Bone marrow (tissue), 2 donors: Measurements from ENCODE around the gene REXO5.
A peak's percentile ranks its signal among the peaks of the same experiment; 100 is the strongest.

Experiments
- DNase-seq, 2 donors: peaks; one replicate each; lab custom pipeline; 2025; lab: John Stamatoyannopoulos, UW

REXO5 gene

DNA sequence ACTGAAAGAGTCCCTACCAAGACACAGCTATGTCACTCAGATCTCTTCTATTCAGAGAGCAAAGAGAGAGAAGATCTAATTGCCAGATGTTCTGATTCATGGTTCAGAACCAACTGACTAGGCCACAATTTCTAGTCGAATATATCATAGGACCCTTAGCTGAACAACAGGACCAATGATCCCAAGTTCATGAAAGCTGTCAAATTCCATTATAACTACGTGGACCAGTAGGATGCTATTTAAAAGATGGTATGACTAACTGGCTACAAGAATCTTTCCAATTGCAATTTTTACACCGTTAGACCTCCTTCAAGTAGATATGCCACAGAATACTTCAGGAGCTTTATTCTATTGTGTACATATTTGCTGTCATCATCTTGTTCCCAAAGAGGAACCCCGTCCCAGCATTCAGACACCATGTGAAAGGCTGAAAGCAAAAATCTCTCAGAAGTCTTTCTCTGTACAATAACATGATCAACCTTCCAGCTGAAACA, 67.8 kb downstream of the REXO5 start:
- no peak for DNase-seq

DNA sequence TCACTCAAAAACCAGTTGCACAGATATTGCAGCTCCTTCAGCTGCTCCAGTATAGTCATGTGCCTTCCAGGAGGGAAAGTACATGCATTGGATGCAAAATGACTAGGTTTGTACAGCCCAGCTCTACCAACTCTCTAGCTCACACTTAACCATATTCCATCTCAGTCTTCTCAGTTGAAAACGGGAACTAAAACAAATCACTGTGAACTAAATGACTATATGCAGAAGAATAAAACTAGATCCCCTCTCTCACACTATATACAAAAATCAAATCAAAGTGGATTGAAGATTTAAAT, 69.0 kb downstream of the REXO5 start:
- no peak for DNase-seq

DNA sequence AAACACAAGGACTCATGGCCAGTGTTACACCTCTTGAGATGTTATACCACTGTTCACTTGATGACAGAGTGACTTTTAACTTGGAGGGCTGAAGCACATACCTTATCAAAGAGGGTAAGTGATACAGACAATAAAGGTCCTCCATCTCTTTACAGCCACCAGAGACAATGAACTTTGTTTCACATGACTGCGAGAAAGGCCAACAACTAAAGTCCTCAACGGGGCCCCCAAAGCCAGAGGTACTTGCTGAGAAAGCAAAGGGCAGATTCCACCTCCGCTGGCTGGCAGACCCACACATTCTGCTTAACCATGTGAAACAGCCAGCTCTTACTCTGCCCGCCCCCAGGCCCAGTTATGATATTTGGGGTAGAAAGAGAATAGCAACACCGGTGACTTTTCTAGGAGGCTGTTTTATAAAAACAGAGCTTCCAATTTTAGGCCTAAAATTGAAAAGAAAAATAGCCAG, 72.4 kb downstream of the REXO5 start:
- no peak for DNase-seq

DNA sequence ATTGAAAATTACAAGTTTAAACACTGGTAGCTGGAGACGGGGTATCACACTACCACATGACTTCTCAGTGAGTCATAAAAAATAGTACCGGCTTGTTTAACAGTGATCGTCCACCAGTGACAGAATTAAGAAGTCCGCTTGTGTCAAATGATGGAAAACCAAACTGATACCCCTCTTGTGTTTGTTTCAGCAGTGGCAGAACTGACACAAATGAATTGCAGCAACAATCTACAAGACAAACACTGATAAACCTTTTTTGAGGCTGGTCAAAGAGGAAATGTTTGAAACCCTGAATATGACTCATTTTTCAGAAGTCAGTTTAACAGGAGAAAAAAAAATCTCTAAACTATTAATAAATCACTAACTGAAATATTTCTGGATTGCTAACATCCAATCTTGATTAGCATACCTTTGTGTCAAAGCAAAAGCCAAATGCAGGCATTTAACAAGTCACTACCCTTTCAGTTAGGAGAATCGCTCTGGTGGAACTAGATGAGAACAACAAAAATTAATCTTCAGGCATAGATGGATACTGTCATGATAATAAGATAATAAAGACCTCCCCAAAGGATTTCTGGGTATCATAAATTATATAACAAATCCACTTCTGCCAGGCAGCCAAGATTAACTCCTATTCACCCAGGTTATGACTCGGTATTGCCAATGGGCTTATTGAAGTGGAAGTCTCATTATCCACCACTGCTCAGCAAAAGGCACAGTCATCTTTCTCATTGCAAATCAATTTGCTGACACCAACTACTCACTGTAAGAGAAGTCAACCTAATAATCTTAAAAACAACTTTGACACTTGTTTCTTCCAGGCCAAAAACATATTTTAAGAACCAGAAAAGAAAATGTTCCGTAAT, 73.1 kb downstream of the REXO5 start:
- DNase-seq = no peak

DNA sequence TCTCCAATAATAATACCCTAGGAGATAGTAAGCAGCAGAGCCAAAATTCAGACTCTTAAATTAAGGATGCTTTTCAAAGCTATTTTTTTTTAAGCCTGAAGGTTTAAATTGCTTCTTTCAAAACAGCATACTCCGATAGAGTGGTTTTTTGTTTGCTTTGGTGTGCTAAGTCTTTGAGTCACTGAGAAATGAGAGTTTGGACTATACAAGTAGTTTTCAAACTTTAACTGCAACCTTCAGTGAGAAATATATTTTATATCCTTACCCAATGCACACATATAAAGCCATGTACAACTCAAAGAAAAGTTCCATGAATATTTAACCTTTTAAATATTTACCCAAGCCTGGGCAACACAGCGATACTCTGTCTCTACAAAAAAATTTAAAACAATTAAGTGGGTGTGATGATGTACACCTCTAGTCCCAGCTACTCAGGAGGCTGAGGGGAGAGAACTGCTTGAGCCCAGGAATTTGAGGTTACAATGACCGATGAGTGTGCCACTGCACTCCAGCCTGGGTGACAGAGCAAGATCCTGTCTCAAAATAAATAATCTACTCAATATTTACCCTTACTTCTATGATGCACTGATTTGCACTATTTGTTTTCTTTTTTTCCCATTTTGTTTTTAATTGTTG, 74.7 kb downstream of the REXO5 start:
- no peak for DNase-seq

DNA sequence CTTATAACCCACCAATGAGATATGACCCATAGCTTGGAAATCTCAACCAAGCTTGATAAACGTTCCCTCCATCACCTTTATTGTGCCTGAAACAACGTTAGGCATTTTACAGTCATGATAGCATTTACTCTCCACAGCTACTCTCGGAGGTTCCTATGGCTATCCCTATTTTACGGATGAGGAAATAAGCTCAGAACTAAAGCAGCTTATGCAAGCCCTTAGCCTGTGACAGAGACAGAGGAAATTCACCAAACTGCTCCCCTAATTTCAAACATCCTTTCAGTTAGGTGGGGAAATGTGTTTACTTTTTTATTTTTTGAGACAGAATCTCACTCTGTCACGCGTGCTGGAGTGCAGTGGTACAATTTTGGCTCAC, 75.2 kb downstream of the REXO5 start:
- no peak for DNase-seq

DNA sequence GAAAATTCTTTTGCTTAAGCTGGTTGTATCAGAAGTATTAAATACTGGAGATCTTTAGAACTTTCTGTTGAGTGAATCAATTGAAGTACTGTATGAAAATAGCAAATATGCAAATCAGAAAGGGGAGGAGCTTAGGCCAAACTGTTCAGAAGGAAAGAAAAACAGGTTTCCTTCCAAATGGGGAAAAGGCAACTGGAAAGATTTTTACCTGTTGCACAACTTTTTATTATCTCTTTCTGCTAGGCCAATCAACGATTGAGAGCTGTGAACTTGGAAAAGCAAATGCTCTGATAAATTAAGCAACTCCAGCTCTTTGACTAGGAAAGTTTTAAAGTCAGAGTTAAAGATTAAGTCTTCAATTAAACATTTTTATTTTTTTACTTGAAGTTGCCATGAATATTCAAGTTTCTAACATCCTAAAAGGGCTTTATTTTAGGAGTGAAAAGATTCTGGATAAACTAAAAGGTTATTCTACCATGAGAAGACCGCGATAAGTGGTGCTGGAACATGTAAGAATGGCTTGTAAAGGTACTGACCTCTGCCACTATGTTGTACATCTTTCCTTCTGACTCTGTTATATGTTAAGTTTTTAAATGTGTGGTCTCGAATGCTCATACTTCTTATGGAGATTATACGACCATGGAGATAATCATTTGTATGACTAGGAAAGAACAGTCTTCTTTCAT, 77.4 kb downstream of the REXO5 start:
- DNase-seq = no peak

DNA sequence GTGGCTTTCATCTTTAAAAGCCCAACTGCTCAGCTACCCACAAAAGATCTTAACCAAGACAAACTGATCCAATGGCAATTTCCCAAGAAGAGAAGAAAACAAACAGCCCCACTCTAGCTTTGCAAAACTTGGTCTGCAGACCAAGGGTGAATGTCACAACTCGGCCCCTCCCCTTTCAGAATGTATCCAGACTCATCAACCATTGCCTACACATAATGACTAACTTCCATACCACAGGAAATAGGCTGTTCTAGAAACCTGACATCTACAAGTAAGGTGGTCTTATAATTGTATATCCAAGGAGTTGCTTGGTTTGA, 77.9 kb downstream of the REXO5 start:
- peak in 1 of 2 donors; percentile 16 for DNase-seq

DNA sequence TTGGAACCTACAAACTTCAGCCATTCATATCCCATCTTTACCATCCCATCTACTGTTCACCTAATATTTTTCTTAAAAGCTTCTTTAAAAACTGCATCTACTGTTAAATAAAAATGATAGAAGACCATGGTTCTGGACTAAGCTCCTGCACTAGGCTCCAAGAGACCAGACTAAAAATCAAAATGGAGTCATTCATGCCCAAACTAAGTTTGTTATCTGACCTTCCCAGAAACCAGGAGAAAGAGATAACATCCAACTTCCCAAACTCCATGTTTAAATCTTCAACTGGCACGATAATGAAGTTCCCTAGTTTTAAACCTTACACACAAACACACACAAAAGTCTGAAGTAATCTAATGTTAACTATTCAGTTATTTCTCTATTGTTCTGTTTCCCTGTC, 80.0 kb downstream of the REXO5 start:
- no peak for DNase-seq

DNA sequence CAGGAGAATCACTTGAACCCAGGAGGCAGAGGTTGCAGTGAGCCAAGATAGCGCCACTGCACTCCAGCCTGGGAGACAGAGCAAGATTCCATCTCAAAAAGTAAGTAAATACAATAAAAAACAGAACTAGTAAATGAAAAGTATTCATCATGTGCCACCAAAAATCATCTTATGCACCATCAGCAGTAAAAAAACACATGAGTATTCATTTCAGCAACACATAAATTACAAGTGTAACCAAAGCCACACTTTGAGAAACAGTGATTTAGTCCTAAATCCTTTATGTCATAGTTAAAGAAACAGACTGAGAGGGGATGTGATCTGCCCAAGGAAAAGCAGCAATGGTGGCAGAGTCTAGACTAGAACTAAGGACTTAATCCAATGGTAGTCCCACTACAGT, 80.9 kb downstream of the REXO5 start:
- DNase-seq = no peak

DNA sequence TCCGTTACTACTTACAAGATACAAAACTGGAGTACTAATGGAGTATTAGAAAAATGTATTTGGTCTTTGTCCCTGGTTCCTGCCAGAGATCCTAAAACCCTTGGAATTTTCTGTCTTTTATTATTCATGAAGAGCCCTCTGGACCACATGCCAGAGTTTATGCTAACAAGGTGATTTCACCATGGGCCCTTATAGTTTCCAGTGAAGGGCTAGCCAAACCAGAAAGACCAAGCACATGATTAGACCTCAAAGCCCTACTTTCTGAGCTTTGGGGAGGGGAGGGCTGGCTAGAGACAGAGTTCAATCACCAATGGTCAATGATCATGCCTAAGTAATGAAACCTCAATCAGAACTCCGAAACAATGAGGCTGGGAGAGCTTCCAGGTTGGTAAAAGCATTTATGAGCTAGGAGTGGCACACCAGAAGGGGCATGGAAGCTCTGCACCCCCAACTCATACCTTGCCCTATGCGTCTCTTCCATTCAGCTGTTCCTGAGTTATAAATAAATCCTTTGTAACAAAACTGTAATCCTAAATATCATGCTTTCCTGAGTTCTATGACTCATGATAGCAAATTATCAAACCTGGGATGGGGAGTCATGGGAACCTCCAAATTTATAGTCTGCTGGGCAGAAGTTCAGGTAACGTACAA, 83.4 kb downstream of the REXO5 start:
- DNase-seq = no peak

DNA sequence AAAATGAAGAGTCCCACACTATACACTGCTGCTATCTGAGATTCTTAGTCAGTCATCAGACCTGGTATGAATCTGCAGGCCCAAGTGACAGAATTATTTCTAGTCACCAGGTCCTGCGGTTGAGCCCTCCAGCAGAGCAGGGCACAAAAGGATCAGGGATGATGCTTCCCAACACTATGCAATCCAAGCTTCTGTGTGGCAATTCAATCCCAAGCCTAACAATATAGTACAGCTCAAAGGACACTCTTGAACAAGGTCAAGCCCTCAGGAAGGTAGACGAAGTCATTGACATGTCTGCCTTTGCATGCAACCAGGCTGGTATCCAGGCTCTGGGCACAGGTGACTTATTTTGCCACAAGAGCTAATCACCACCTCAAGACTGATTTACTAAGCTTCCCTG, 88.1 kb downstream of the REXO5 start:
- DNase-seq = no peak

DNA sequence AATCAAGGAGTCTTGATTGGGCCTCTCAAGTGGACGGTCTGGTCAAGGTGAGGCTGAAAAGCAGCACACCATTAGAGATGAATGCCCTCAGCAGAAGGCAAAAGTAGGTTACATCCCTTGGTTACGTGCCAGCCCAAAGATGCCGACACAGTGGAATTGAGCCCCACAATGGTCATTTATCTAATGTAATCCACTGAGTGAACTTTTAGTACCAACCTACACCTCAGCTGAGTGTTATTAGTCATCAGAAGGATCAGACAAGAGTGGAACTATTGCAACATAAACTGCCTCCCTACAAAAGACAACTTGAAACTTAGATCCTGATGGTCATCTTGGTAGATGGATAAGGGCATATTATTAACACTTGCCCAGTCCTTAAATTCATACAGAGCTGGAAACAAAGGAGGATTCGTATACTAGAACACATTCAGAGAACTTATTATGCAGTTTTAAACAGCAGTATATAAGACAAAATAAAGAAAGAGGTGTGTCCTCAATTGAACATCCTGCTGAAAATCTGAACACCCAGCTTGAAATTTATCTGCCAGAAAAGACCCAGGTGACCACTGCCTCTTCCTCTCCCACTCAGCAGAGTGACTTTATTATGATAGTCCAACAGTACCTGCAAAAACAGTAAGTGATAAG, 91.0 kb downstream of the REXO5 start:
- DNase-seq = no peak

DNA sequence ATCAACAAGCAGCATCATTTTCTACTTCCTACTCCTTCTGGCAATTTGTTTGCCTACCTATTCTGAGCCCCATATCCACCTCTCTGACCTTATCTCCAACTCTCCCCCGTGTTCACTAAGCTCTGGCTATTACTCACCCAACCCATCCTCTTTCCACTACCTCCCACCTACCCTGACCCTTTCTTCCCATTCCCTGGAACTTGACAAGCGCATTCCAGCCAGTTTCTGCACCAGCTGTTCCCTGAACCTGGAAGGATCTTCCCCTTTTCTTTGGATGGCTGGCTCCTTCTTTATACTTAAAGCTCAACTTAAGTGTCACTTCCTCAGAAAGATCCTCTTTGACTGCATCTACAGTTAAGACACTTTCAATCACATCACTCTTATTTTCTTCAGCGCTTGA, 91.6 kb downstream of the REXO5 start:
- DNase-seq = no peak

DNA sequence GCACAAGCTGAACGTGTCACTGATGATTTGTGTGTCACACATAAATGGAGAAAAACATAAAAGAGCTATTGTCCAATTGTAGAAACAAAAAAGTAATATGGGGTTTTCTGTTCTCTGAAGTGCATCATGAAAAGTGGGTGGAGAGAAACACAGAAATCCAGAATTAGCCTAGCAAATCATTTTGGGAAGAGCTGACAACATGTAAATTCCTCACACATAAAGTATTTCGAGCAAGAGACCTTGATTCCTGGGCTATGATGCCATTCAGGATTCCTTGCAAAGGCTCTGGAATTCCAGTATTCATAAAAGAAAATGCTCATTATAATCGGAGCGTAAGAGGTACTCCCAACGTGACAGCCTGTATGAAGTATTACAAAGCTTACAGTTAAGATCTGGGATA, 92.7 kb downstream of the REXO5 start:
- no peak for DNase-seq
